Aorta (tissue), 5 donors: ENCODE data around the gene FAM149A. TPM values are rescaled to one million over a fixed set of nuclear protein-coding genes. Genes with fewer than 3 reads are reported as not detected.

ENCODE experiments used
- ATAC-seq: fragments of 200-7000 bp; cut with Tn5 transposase; one replicate; pipeline ENCODE4 v1.9.1; 2022; ENCODE audit warnings: moderate library complexity; ENCODE audit not compliant: low FRiP score
- DNase-seq, 2 donors: peaks; one replicate each; pipeline ENCODE4 v3.0.0-alpha.2; 2020
- H3K27ac ChIP-seq, 2 donors: one replicate each; pipeline ENCODE4 v1.5.1; 2013; ENCODE audit warnings: low read length in 2 of 2, mild to moderate bottlenecking in 2 of 2, moderate library complexity in 2 of 2, control low read depth in 1 of 2, inconsistent platforms in 1 of 2, low read depth in 1 of 2
- H3K27me3 ChIP-seq, 2 donors: one replicate each; pipeline ENCODE4 v1.6.1; 2013; ENCODE audit warnings: control low read depth in 1 of 2, low read length in 1 of 2, mild to moderate bottlenecking in 1 of 2, moderate library complexity in 1 of 2; ENCODE audit not compliant: insufficient read depth in 2 of 2, control insufficient read depth in 1 of 2
- H3K36me3 ChIP-seq, 2 donors: one replicate each; pipeline ENCODE4 v1.6.1; 2013; ENCODE audit warnings: control low read depth in 1 of 2, low read length in 1 of 2, mild to moderate bottlenecking in 1 of 2; ENCODE audit not compliant: insufficient read depth in 2 of 2, control insufficient read depth in 1 of 2
- H3K4me1 ChIP-seq, 2 donors: one replicate each; pipeline ENCODE4 v1.6.1; 2013; ENCODE audit warnings: low read length in 2 of 2, control low read depth in 1 of 2, mild to moderate bottlenecking in 1 of 2, moderate library complexity in 1 of 2; ENCODE audit not compliant: insufficient read depth in 2 of 2, control insufficient read depth in 1 of 2
- H3K4me3 ChIP-seq, 2 donors: one replicate each; pipeline ENCODE4 v1.5.1; 2013; ENCODE audit warnings: low read length in 2 of 2, control low read depth in 1 of 2, mild to moderate bottlenecking in 1 of 2
- H3K9me3 ChIP-seq: one replicate; pipeline ENCODE4 v1.6.1; 2013; ENCODE audit warnings: mild to moderate bottlenecking, low read length; ENCODE audit not compliant: control insufficient read depth
- WGBS, 2 donors: extraction: QIAGEN DNeasy Blood & Tissue Kit; methylation state at CpG; one replicate each; pipeline ENCODE4 v1.1.7; 2013; 5-methylcytosine and 5-hydroxymethylcytosine counted together
- intact Hi-C, 2 donors: fragments of 100-400 bp; cut with DNase I; formaldehyde crosslinking; loops; one replicate each; pipeline versions ENCODE4 v1.14.2 to v1.15.0; 2022
- polyA plus RNA-seq, 2 donors: library from polyadenylated mRNA; stranded (reverse); fragments of 200-250 nt; gene quantifications; one replicate each; pipeline ENCODE4 v1.2.3, GENCODE V29; 2013
- total RNA-seq, 2 donors: library from RNA; stranded (reverse); fragmentation: NEBNext Ultra II Directional; extraction: Animal tissue kit (Norgen Biotek cat#: 25700); gene quantifications; one replicate each; pipeline ENCODE4 v1.2.1, GENCODE V29; 2021
- donor health status: healthy with polysubstance abuse.
- donor health status: Bipolar disorder and iron deficiency.
- donor health status: DM: no; HTN: no; CAD: no.
- donor health status: DM: no; HTN: no; CAD: no.
- donor health status: DM: yes; HTN: yes; CAD: no.

The FAM149A gene
- total and polyA plus RNA-seq, 4 donors, result 7.9 to 25.8 (median 15.3) TPM

DNA sequence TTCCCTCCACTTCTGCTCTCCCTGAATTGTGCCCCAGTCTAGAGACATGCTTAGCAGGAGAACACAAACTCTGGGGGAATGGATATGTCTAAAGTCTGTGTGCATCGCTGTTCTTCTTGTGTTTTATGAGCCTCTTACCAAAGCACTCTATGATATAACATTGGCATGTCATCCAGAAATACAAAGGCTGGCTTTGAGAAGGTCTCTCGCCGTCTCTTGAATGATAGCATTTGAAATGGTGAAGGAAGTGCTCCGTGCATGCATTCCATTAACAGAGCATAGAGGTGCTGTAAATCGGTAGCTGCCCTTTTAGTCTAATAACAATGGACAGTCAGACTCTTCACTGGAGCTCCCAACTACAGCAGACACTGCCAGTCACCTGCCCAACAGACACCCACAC, 7.1 kb upstream of the FAM149A start:
- Histone ChIP-seq H3K27me3 (no peaks in the 10 kb centered on the region), H3K9me3 (no peaks in the 10 kb centered on the region), H3K4me3 (no peak overlapping the region), H3K4me1 (no peaks in the 10 kb centered on the region), H3K36me3 (no peaks in the 10 kb centered on the region), H3K27ac (no peak overlapping the region)
- ATAC-seq, result no peak
- DNase-seq, result no peak
- intact Hi-C loops, result no loop called here
- WGBS, 2 donors, result 81 to 82% methylated on average over 5 of the region's 5 CpGs

DNA sequence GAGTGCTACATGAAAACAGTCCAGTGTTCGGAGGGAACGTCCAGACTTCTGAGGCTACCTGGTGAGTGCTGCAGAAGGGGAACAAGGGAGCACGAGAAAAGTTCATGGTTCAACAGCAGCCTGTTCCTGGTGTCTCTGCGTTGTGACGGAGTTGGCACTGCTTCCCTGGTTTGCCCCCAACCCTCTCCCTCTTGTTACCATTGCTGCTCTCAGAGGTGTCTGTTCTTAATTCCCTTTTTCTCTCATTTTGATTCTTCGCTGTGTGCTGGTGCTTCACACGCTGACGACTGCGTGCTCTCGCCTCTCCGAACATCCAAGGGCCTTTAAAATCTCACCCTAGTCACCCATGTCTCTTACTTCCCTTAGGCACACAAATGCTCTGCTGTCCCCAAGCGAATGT, 1.6 kb upstream of the FAM149A start:
- no peak overlapping the region for H3K27ac ChIP-seq
- no peaks in the 10 kb centered on the region for H3K36me3 ChIP-seq
- ATAC-seq (no peak), DNase-seq (no peak)
- 90 to 93% methylated on average over 12 of the region's 12 CpGs for WGBS, 2 donors
- H3K27me3 ChIP-seq, result no peaks in the 10 kb centered on the region
- no peaks in the 10 kb centered on the region for H3K9me3 ChIP-seq
- intact Hi-C loops, result no loop called here
- no peaks in the 10 kb centered on the region for H3K4me1 ChIP-seq
- no peak overlapping the region for H3K4me3 ChIP-seq

GRCh38 chr4:186104890-186105646, 564 bp downstream of the FAM149A start:
- intact Hi-C loops, result no loop called here
- Histone ChIP-seq H3K36me3 (no peaks in the 10 kb centered on the region), H3K9me3 (no peaks in the 10 kb centered on the region), H3K4me1 (no peaks in the 10 kb centered on the region), H3K27ac (no peak overlapping the region), H3K27me3 (no peaks in the 10 kb centered on the region), H3K4me3 (peak overlapping the region; percentile 0 to 34)
- peak; percentile 49 for ATAC-seq
- WGBS, 2 donors, result 2% methylated on average over 53 to 83 of the region's 83 CpGs
- DNase-seq, result peak in 1 of 2 donors; percentile 78

- no peak for ATAC-seq
- Histone ChIP-seq H3K27me3 (no peaks in the 10 kb centered on the region), H3K36me3 (no peaks in the 10 kb centered on the region), H3K9me3 (no peaks in the 10 kb centered on the region), H3K27ac (no peak overlapping the region), H3K4me1 (no peaks in the 10 kb centered on the region), H3K4me3 (peak overlapping the region; percentile 0 to 34)
- WGBS, 2 donors, result 26 to 30% methylated on average over 17 of the region's 17 CpGs
- intact Hi-C loops, result no loop called here
- DNase-seq, result no peak
Measured at GRCh38 chr4:186105647-186106321, 1.3 kb downstream of the FAM149A start.

DNA sequence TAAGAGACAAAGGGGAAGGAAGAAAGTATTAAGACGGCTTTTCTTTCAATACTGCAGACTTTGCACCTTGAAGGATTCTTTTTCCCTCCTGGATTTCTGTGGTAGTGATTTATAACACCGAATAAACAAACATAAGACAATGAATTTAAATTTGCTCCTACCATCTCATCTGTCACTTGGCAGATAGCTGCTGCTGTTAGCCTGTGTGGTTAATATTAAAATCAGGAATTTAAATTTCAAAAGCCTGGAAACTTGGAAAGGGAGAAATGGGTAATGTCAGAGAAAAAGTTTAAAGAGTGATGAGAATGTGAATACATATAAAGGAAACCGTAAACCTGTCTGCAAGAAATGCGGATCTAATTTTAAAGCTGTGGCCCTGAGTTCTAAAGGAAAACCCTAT, 3.4 kb downstream of the FAM149A start:
- ATAC-seq (no peak), DNase-seq (no peak)
- Histone ChIP-seq H3K36me3 (no peaks in the 10 kb centered on the region), H3K27me3 (no peaks in the 10 kb centered on the region), H3K4me1 (no peaks in the 10 kb centered on the region), H3K27ac (no peak overlapping the region), H3K4me3 (no peak overlapping the region), H3K9me3 (no peaks in the 10 kb centered on the region)
- WGBS, 2 donors, result 82 to 87% methylated on average over 4 of the region's 4 CpGs
- intact Hi-C loops, result no loop called here

GRCh38 chr4:186108391-186108790, 3.9 kb downstream of the FAM149A start:
- no peak for DNase-seq
- no peaks in the 10 kb centered on the region for H3K27me3 ChIP-seq
- intact Hi-C loops, result no loop called here
- no peak overlapping the region for H3K4me3 ChIP-seq
- no peaks in the 10 kb centered on the region for H3K9me3 ChIP-seq
- no peaks in the 10 kb centered on the region for H3K36me3 ChIP-seq
- no peaks in the 10 kb centered on the region for H3K4me1 ChIP-seq
- H3K27ac ChIP-seq, result no peak overlapping the region
- 84 to 93% methylated on average over 3 of the region's 3 CpGs for WGBS, 2 donors
- no peak for ATAC-seq

DNA sequence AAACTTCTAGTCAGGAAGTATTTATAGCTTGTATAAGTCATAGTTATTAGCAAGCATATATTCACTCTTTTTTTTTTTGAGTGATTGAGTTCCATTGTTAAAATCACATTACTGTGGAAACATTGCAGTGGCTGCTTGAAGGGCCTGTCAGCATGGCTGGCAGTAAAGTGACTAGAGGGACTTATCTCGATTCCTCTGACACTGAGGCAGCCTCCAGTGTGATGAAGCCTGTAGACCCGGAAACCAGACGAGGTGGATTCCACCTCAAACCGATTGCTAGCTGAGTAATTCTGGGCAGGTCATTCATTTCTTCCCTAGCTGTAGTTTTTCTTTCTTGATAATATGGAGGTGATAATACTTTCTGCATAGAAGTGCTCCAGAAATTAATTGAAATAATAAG, 4.7 kb downstream of the FAM149A start:
- intact Hi-C loops, result no loop called here
- DNase-seq, result no peak
- no peak overlapping the region for H3K4me3 ChIP-seq
- H3K27me3 ChIP-seq, result no peaks in the 10 kb centered on the region
- no peaks in the 10 kb centered on the region for H3K9me3 ChIP-seq
- WGBS, 2 donors, result 76 to 81% methylated on average over 4 of the region's 4 CpGs
- no peak for ATAC-seq
- H3K27ac ChIP-seq, result no peak overlapping the region
- no peaks in the 10 kb centered on the region for H3K36me3 ChIP-seq
- H3K4me1 ChIP-seq, result no peaks in the 10 kb centered on the region

DNA sequence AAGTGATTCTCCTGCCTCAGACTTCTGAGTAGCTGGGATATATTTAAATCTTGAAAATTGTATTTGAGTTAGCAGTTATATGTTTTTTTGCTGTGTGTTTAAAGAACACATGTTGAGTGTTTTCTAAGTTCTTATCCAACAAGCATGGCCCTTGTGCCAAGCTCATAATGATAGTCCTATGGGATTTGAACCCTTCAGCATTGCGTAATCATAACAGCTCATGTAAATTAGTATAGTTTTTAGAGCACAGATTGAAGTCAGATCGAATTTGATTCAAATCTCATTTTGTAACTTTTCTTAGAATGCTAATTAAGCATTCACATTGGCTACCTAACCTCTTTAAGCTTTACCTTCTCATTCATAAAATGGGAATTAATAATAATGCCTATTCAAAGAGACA, 12.2 kb downstream of the FAM149A start:
- ATAC-seq (no peak), DNase-seq (no peak)
- WGBS, 2 donors, result 87 to 91% methylated on average over 2 of the region's 2 CpGs
- Histone ChIP-seq H3K9me3 (no peaks in the 10 kb centered on the region), H3K27ac (no peak overlapping the region), H3K4me1 (no peaks in the 10 kb centered on the region), H3K36me3 (no peaks in the 10 kb centered on the region), H3K4me3 (no peak overlapping the region), H3K27me3 (no peaks in the 10 kb centered on the region)
- intact Hi-C loops, result no loop called here

GRCh38 chr4:186118582-186118981, 14.1 kb downstream of the FAM149A start:
- Histone ChIP-seq H3K36me3 (no peaks in the 10 kb centered on the region), H3K9me3 (no peaks in the 10 kb centered on the region), H3K27me3 (no peaks in the 10 kb centered on the region), H3K4me3 (no peak overlapping the region), H3K4me1 (no peaks in the 10 kb centered on the region), H3K27ac (no peak overlapping the region)
- WGBS, 2 donors, result 57 to 64% methylated on average over 7 of the region's 7 CpGs
- ATAC-seq, result no peak
- no peak for DNase-seq
- intact Hi-C loops, result no loop called here
